GM19025 (cell line): ENCODE measurements around the gene CHCHD6.

ENCODE experiments used
- ATAC-seq: cut with Tn5 transposase; IDR thresholded peaks from one replicate; pipeline ENCODE4 v1.9.1; 2021; ENCODE audit warnings: mild to moderate bottlenecking, low read depth, moderate library complexity; ENCODE audit not compliant: unreplicated experiment

The CHCHD6 gene

GRCh38 chr3:126965526-126966080, 261.6 kb downstream of the CHCHD6 start:
- no peak for ATAC-seq

GRCh38 chr3:126967386-126967785, 263.3 kb downstream of the CHCHD6 start:
- no peak for ATAC-seq

- ATAC-seq: no peak
Observed at GRCh38 chr3:126968391-126969390, 264.7 kb downstream of the CHCHD6 start.

GRCh38 chr3:126969586-126969985, 265.5 kb downstream of the CHCHD6 start:
- no peak for ATAC-seq

DNA sequence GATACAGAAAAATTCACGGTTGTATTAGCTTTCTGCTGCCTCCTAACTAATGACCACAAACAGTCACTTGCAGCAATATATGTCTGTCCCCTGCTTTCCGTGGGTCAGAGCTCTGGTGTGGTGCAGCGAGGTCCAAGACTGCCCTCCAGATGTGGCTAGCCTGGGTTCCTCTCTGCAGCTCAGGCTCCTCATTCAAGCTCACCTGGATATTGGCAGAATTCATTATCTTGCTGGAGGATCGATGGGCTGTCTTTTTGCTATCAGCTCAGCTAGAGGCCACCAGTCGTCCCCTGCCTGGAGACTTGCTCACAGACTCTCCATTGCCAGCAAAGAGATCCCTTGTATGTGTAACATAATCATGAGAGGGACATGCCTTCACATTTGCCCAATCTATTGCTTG, 266.1 kb downstream of the CHCHD6 start:
- ATAC-seq: no peak

- no peak for ATAC-seq
Observed at GRCh38 chr3:126970921-126971320, 266.9 kb downstream of the CHCHD6 start.

DNA sequence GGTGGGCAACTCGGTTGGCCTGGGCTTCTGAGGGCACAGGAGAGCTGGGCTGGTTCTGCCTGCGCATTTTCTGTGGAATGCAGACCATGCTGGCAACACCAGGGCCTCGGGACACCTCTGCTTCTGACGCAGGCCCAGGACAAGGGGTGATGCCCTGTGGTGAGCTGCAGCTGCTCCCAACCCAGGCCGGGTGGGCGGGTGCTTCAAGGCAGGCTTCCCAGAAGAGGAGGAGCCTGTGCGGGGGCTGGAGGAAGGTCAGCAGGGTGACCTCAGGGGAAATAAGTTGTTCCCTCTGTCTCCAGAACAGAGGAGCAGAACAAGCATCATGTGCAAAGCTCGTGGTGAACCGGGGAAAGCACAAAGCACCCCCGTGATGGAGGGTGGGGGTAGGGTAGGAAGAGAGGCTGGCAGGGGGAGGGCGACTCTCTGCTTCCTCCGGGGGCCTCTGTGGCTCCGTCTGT, 267.9 kb downstream of the CHCHD6 start:
- peak; percentile 57 for ATAC-seq

- ATAC-seq: no peak
Observed at GRCh38 chr3:126972866-126973265, 268.8 kb downstream of the CHCHD6 start.

GRCh38 chr3:126973814-126974213, 269.8 kb downstream of the CHCHD6 start:
- ATAC-seq: no peak

- ATAC-seq: no peak
Observed at GRCh38 chr3:126974756-126975155, 270.7 kb downstream of the CHCHD6 start.

DNA sequence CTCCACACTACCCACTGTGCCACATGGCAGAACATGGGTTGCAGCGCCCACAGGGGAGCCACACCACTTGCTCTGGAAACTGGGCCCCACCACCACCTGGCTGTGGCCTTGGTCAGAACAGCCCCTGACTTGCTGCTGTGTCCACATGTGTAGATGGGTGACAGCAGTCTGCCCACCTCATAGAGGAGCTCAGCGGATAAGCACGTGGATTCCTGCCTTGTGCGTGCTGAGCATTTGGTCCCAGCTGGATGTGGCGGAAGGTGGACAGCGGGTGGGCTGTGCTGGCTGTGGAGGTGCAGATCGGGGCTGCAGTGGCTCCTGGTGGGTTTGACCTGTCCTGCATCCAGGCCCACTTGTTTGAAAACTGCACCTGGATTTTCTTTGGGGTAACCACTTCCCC, 272.9 kb downstream of the CHCHD6 start:
- no peak for ATAC-seq

- no peak for ATAC-seq
Observed at GRCh38 chr3:126977821-126978220, 273.8 kb downstream of the CHCHD6 start.

- no peak for ATAC-seq
Observed at GRCh38 chr3:126978291-126978690, 274.3 kb downstream of the CHCHD6 start.

DNA sequence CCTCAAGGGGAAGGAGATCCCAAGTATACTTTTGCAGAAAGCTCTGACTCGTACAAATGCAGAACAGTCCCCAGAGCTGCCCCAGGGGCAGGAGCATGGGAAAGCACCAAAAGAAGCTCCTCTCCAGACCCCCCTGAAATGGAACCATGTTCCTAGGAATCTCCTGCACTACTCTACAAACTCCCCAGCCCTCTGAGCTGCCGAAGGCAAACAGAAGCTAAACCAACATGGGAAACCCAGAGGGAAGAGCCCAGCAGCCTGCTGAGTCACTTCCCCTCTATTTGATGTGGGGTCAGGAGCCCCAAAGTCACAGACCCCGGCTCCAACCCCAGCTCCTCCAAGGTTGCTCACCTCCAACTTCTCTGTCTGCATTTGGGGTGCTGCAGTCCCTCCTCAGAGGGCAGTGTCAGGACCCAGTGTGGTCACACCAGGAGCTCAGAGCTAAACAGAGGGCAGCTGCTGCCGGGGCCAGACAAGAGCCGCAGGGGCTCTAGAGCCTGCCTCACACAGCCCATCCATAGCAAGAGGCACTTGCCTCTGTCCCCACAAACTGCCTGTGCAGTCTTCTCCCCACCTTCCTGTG, 275.1 kb downstream of the CHCHD6 start:
- no peak for ATAC-seq

DNA sequence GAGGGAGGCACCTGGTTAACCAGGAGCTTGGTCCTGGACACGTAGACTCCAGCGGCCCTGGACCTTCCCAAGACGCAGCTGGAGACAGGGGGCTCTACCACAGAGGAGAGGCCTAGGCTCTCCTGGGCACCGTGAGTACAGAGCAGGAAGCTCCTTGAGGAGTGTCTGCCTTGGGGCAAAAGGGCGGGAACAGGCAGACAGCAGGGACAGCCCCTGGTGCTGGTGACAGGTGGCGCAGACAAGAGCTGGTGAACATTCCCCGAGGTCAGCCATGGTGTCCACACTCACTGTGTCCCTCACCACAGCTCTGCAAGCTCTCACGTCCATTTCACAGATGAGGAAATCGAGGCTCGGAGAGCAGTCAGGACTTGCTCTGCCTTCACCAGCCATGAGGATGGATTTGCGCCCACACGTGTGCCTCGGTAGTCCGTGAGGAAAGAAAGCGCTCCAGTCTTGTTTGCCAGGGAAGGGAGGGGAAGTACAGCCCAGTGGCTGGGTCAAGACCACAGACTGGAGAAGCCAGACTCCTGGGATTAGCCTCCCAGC, 276.3 kb downstream of the CHCHD6 start:
- ATAC-seq: no peak

DNA sequence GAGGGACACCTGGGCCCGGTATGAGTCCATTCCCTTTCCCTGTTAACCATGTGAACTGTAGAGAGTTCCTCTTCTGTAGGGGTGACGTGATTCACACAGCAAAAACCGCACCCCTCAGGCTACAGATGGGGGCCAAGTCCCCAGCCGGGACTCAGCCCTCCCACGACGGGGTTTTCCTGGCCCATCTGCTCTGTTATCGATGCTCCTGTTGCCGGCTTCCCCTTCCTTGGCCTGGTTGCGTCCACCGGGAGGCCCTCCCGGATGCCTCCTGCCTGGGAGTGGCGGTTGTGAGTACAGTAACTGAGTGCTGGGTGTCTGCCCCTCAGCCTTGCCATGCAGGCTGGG, 278.1 kb downstream of the CHCHD6 start:
- peak; percentile 32 for ATAC-seq

- peak; percentile 57 for ATAC-seq
Observed at GRCh38 chr3:126982471-126983175, 278.6 kb downstream of the CHCHD6 start, which contains the start of gene PLXNA1. Gene PLXNA1 (plus strand): TSS chr3:126983115. CDS start chr3:126988594, 5,479 bp downstream.

DNA sequence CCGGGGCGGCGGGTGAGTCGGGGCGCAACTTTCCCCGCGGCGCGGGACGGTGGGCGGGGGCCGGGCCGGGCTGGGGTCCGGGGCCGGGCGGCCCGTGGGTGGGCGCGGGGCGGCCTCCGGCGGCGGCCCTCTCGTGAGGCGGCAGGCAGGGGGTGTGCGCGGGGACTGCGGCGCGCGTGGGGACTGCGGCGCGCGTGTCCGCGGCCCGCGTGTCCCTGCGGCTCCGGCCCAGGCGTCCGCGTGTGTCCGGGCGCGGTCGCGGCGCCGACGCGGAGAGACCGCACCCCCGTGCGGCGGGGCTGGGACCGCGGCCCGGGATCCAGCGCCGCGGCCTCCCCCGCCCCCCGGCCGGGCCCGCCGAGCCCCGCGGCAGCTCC, 279.2 kb downstream of the CHCHD6 start:
- peak; percentile 4 for ATAC-seq

GRCh38 chr3:126983653-126984390, 279.8 kb downstream of the CHCHD6 start:
- no peak for ATAC-seq
